K562 treated with DMSO at 1 percent for 12 hours (cell line): ENCODE data around the gene PCSK7. TPM values are rescaled to one million over a fixed set of nuclear protein-coding genes. Genes with fewer than 3 reads are reported as not detected.

Experiments used
- total RNA-seq: library from RNA; unstranded; fragments of 300-600 nt; gene quantifications from 2 replicates; pipeline ENCODE4 v1.2.3, GENCODE V29; 2022; ENCODE audit not compliant: insufficient read depth

The PCSK7 gene
- total RNA-seq = 8.0 and 21.6 TPM in 2 replicates

GRCh38 chr11:117231842-117232091, at the start of gene PCSK7:
PCSK7 (minus strand) TSS chr11:117232073; CDS start chr11:117229844, 2,229 bp downstream.

GRCh38 chr11:117232092-117232878, 412 bp upstream of the PCSK7 start, which contains the start of gene RNF214:
RNF214 (plus strand) TSS chr11:117232671; CDS start chr11:117234273, 1,602 bp downstream.

GRCh38 chr11:117199053-117199915, 32.6 kb downstream of the PCSK7 start, which contains the start of gene TAGLN:
TAGLN (plus strand) TSS chr11:117199370; CDS start chr11:117203014, 3,644 bp downstream.

GRCh38 chr11:117178210-117179034, 53.5 kb downstream of the PCSK7 start, which contains the start of gene SIDT2:
SIDT2 (plus strand) TSS chr11:117178743; CDS start chr11:117179264, 521 bp downstream.

Other genes with a start within 250 kb of the PCSK7 start
- gene SIK3, start 133.6 kb downstream of the PCSK7 start, total RNA-seq = 3.7 and 10.7 TPM in 2 replicates
- gene PAFAH1B2, start 87.8 kb downstream of the PCSK7 start, total RNA-seq = 12.2 and 29.6 TPM in 2 replicates
- gene SIDT2, start 53.3 kb downstream of the PCSK7 start, total RNA-seq = 10.6 and 24.6 TPM in 2 replicates
- gene TAGLN, start 32.7 kb downstream of the PCSK7 start, total RNA-seq = 4.8 and 8.8 TPM in 2 replicates
- 7.1 and 12.5 TPM in 2 replicates for gene RNF214, start 598 bp upstream of the PCSK7 start, total RNA-seq
- gene BACE1-AS, start 59.3 kb upstream of the PCSK7 start, total RNA-seq = 0.78 and 3.7 TPM in 2 replicates
- gene BACE1, start 84.2 kb upstream of the PCSK7 start, total RNA-seq = 0.15 and 1.5 TPM in 2 replicates
- 9.0 and 18.5 TPM in 2 replicates for gene CEP164, start 95.8 kb upstream of the PCSK7 start, total RNA-seq